Measurements from ENCODE around the gene CHAMP1. TPM values are rescaled to one million over a fixed set of nuclear protein-coding genes. Genes with fewer than 3 reads are reported as not detected.

The CHAMP1 gene
- total and polyA plus RNA-seq, 2 of the 8 experiments (the other 6 are each of a cell fraction or from before 2014, with no cell fraction given), result 26.8 to 41.9 TPM

DNA sequence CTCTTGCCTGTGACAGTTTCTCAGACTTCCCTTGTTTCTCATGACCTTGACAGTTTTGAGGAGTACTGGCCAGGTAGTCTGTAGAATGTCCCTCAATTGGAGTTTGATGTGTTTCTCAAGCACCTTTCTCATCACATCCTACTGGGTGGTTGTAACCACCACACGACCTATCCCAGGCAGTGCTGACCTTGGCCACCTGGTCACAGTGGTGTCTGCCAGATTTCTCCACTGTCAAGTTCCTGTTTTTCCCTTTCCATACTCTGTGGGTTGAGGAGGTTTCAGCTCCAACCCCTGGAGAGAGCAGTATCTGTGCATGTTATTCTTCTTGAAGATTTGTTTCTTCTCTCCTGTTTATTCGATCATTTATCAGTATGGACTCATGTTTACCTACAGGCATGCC, 41.3 kb upstream of the CHAMP1 start (continued):
- TF ChIP-seq, protein P1, sequence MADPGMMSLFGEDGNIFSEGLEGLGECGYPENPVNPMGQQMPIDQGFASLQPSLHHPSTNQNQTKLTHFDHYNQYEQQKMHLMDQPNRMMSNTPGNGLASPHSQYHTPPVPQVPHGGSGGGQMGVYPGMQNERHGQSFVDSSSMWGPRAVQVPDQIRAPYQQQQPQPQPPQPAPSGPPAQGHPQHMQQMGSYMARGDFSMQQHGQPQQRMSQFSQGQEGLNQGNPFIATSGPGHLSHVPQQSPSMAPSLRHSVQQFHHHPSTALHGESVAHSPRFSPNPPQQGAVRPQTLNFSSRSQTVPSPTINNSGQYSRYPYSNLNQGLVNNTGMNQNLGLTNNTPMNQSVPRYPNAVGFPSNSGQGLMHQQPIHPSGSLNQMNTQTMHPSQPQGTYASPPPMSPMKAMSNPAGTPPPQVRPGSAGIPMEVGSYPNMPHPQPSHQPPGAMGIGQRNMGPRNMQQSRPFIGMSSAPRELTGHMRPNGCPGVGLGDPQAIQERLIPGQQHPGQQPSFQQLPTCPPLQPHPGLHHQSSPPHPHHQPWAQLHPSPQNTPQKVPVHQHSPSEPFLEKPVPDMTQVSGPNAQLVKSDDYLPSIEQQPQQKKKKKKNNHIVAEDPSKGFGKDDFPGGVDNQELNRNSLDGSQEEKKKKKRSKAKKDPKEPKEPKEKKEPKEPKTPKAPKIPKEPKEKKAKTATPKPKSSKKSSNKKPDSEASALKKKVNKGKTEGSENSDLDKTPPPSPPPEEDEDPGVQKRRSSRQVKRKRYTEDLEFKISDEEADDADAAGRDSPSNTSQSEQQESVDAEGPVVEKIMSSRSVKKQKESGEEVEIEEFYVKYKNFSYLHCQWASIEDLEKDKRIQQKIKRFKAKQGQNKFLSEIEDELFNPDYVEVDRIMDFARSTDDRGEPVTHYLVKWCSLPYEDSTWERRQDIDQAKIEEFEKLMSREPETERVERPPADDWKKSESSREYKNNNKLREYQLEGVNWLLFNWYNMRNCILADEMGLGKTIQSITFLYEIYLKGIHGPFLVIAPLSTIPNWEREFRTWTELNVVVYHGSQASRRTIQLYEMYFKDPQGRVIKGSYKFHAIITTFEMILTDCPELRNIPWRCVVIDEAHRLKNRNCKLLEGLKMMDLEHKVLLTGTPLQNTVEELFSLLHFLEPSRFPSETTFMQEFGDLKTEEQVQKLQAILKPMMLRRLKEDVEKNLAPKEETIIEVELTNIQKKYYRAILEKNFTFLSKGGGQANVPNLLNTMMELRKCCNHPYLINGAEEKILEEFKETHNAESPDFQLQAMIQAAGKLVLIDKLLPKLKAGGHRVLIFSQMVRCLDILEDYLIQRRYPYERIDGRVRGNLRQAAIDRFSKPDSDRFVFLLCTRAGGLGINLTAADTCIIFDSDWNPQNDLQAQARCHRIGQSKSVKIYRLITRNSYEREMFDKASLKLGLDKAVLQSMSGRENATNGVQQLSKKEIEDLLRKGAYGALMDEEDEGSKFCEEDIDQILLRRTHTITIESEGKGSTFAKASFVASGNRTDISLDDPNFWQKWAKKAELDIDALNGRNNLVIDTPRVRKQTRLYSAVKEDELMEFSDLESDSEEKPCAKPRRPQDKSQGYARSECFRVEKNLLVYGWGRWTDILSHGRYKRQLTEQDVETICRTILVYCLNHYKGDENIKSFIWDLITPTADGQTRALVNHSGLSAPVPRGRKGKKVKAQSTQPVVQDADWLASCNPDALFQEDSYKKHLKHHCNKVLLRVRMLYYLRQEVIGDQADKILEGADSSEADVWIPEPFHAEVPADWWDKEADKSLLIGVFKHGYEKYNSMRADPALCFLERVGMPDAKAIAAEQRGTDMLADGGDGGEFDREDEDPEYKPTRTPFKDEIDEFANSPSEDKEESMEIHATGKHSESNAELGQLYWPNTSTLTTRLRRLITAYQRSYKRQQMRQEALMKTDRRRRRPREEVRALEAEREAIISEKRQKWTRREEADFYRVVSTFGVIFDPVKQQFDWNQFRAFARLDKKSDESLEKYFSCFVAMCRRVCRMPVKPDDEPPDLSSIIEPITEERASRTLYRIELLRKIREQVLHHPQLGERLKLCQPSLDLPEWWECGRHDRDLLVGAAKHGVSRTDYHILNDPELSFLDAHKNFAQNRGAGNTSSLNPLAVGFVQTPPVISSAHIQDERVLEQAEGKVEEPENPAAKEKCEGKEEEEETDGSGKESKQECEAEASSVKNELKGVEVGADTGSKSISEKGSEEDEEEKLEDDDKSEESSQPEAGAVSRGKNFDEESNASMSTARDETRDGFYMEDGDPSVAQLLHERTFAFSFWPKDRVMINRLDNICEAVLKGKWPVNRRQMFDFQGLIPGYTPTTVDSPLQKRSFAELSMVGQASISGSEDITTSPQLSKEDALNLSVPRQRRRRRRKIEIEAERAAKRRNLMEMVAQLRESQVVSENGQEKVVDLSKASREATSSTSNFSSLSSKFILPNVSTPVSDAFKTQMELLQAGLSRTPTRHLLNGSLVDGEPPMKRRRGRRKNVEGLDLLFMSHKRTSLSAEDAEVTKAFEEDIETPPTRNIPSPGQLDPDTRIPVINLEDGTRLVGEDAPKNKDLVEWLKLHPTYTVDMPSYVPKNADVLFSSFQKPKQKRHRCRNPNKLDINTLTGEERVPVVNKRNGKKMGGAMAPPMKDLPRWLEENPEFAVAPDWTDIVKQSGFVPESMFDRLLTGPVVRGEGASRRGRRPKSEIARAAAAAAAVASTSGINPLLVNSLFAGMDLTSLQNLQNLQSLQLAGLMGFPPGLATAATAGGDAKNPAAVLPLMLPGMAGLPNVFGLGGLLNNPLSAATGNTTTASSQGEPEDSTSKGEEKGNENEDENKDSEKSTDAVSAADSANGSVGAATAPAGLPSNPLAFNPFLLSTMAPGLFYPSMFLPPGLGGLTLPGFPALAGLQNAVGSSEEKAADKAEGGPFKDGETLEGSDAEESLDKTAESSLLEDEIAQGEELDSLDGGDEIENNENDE (IDR thresholded peaks at IDR 0.05; ENCODE audit: insufficient replicate concordance, low read length), result no peak
- no peak for TF ChIP-seq SUZ12 (IDR thresholded peaks at IDR 0.05; ENCODE audit: low read length)
- TF ChIP-seq, protein P2, sequence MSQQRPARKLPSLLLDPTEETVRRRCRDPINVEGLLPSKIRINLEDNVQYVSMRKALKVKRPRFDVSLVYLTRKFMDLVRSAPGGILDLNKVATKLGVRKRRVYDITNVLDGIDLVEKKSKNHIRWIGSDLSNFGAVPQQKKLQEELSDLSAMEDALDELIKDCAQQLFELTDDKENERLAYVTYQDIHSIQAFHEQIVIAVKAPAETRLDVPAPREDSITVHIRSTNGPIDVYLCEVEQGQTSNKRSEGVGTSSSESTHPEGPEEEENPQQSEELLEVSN (IDR thresholded peaks at IDR 0.05), result no peak
